ENCODE results near the gene TK1. TPM values are rescaled to one million over a fixed set of nuclear protein-coding genes. Genes with fewer than 3 reads are reported as not detected.

Gene TK1
- total RNA-seq, 1 experiment from 2014 or later: 153 TPM

GRCh38 chr17:78223061-78223460 lies 36.2 kb upstream of the TK1 start:
- no peak for DNase-seq (ENCODE audit: low read depth)

- DNase-seq (ENCODE audit: low read depth): no peak
Observed at GRCh38 chr17:78219396-78220150, 32.7 kb upstream of the TK1 start.

GRCh38 chr17:78214706-78215061 lies 27.8 kb upstream of the TK1 start:
- no peak for DNase-seq (ENCODE audit: low read depth)

- DNase-seq (ENCODE audit: low read depth): peak; percentile 85
Observed at GRCh38 chr17:78214016-78214705, 27.3 kb upstream of the TK1 start, which contains the start of gene BIRC5. Gene BIRC5, plus strand, starts transcription at chr17:78214253. Its CDS starts 64 bp downstream, at chr17:78214317.

DNA sequence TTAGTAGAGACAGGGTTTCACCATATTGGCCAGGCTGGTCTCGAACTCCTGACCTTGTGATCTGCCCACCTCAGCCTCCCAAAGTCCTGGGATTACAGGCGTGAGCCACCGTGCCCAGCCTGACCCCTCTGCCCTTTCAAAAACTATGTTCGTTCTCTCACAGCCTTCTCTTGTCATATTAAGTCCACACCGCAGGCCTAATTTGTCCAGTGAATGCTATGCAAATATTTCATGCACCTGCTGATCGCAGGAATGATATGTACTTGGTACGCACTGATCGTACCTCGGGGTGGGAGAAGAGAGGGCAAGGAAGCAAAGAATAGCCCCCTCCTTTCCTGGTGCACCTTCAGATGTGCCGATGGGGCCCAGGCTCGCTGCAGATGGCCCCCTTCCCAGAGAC lies 24.2 kb upstream of the TK1 start:
- no peak for DNase-seq (ENCODE audit: low read depth)

DNA sequence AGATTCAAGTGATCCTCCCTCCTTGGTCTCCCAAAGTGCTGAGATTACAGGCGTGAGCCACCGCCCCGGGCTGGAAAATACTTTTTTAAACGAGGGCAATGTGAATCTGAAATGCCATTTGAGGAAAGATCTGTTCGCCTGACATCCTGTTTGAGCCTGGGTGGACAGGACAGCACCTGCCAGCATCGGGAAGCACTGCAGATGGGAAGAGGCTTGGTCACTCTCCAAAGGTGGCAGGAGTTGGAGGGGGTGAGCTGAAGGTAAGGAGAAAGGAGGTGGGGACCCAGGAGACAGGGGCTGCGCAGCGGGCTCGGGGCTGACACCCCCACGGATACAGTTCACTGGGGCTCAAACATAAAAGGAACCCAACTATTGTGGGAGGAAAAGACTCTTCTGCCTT lies 23.3 kb upstream of the TK1 start:
- DNase-seq (ENCODE audit: low read depth): no peak

DNA sequence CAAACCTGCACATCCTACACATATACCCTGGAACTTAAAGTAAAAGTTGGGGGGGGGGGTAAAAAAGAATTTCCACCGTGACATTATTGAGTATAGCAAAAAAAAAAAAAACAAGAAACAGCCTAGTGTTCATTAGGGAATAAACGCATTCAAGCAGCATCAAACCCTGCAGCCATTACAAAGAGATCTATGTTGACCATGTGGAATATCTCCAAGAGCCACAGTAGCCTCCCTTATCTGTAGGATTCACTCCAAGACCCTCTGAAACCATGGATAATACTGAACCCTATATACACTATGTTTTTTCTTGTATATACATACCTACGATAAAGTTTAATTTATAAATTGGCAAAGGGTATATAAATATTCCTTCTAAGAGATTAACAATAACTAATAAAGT lies 21.6 kb upstream of the TK1 start:
- DNase-seq (ENCODE audit: low read depth): no peak

- no peak for DNase-seq (ENCODE audit: low read depth)
Observed at GRCh38 chr17:78206298-78206697, 19.4 kb upstream of the TK1 start.

- DNase-seq (ENCODE audit: low read depth): no peak
Observed at GRCh38 chr17:78205124-78205775, 18.4 kb upstream of the TK1 start.

DNA sequence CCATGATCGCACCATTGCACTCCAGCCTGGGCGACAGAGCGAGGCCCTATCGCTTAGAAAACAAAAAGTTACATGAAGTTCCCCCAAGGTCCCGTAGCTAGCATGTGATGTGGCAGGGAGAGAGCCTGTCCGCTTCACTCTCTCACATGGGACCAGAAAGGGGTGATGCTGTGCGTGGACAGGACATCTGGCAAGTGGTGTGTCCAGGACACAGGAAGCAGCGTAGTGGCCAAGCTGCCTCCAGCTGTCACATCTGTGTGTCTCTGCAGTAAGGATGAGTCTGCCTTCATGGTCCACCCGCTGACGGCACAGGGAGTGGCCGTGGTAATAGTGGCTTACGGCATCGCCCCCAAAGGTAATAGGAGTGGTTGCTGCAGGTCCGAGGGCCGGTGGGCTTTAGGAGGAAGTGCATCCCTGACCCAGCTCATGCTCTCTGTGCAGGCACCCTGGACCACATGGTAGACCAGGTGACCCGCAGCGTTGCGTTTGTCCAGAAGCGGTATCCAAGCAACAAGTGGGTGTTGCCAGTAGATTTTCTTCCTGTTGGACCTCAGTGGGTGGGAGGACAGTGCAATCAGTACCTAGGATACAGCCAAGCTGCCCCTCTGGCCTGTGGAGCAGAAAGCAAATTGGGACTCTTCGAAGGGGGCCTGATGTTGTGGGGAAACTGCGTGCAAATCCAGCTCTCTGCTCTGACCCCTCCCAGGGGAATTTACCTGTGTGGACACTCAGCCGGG lies 17.7 kb upstream of the TK1 start:
- no peak for DNase-seq (ENCODE audit: low read depth)

GRCh38 chr17:78202666-78203065 lies 15.8 kb upstream of the TK1 start:
- DNase-seq (ENCODE audit: low read depth): no peak

- DNase-seq (ENCODE audit: low read depth): no peak
Observed at GRCh38 chr17:78200451-78200850, 13.6 kb upstream of the TK1 start.

GRCh38 chr17:78197147-78197832 lies 10.4 kb upstream of the TK1 start:
- DNase-seq (ENCODE audit: low read depth): no peak

- DNase-seq (ENCODE audit: low read depth): no peak
Observed at GRCh38 chr17:78196716-78197115, 9.9 kb upstream of the TK1 start.

GRCh38 chr17:78185981-78186691 lies 716 bp downstream of the TK1 start:
- peak; percentile 59 for DNase-seq (ENCODE audit: low read depth)

- DNase-seq (ENCODE audit: low read depth): no peak
Observed at GRCh38 chr17:78184868-78185267, 2.0 kb downstream of the TK1 start.

GRCh38 chr17:78184351-78184750 lies 2.5 kb downstream of the TK1 start:
- DNase-seq (ENCODE audit: low read depth): no peak

DNA sequence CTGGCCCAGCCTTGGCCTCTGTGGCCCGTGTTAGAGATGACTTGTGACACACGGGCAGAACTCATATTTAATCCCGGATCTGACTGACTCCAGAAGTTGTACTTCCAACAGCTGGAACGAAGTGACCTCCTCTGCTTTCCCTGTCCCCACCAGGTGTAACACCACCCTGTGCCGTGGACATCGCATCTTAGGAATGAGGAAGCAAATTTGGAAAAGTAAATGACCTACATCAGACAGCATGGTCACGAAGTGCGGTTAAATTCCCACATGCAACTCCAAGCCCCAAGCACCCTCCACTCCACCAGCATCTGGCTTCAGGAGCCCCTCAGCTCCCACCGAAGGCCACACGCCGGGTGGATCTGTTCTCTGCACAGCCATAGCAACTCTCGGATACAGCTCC lies 2.9 kb downstream of the TK1 start:
- DNase-seq (ENCODE audit: low read depth): no peak

GRCh38 chr17:78182504-78182903 lies 4.3 kb downstream of the TK1 start:
- no peak for DNase-seq (ENCODE audit: low read depth)

DNA sequence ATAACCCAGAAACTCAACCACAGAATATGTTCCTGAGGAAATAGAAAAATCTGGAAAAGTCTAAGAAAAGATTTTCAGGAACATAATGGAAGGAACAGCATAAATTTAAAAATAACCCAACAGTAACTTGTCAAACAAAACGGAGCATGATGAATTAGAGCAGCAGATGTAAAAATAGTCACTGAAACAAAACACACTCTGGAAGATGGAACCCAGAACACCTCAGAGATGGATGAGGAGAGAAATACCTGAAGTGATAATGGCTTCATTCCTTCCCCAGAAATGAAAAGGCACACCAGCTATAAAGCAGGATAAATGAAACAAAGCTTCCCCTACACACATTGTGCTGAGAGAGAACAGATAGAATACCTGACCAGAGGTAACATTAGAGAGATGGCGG lies 6.3 kb downstream of the TK1 start:
- no peak for DNase-seq (ENCODE audit: low read depth)

DNA sequence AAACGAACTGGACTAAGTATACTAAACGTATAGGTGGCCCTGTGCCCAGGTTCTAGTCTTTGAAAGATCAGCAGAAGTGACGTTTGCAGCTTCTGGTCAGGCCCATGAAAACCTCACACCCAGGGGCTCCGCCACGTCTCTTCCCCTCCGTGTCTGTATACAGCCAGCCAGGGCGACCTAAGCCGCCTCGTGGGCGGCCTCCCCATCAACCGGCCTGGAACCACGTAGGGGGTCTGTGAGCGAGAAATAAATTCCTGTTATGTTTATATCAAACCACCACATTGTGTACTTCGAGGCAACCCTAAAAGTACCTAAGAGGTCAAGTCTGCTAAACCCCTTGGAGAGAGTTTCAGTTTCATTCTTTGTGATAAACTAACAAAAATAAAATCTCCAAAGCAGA lies 6.8 kb downstream of the TK1 start:
- DNase-seq (ENCODE audit: low read depth): no peak
